NB4 (cell line): ENCODE results near the gene PDCD1.

Experiments
- CTCF ChIP-seq: IDR thresholded peaks from one replicate; pipeline ENCODE4 v1.5.1; 2012; ENCODE audit warnings: low read depth, low read length
- MAX ChIP-seq: IDR thresholded peaks from 2 replicates; pipeline ENCODE4 v1.6.1; 2011; ENCODE audit warnings: low read depth, low read length
- POLR2A ChIP-seq: IDR thresholded peaks from 2 replicates; pipeline ENCODE4 v1.6.1; 2011; ENCODE audit warnings: mild to moderate bottlenecking; ENCODE audit not compliant: insufficient read length; ENCODE audit errors: extremely low read depth

- TF ChIP-seq MAX = no peak
- no peak for TF ChIP-seq POLR2A
- no peak for TF ChIP-seq CTCF
Observed at GRCh38 chr2:241802421-241803318, 56.0 kb downstream of the PDCD1 start.
